Ishikawa (cell line): ENCODE results near the gene PDE3B.

Source experiments
- CREB1 ChIP-seq: IDR thresholded peaks from 2 replicates; pipeline ENCODE4 v1.6.1; 2012; ENCODE audit warnings: low read depth
- EP300 ChIP-seq: IDR thresholded peaks from 2 replicates; pipeline ENCODE4 v1.6.1; 2012; ENCODE audit warnings: borderline replicate concordance
- NFIC ChIP-seq: IDR thresholded peaks from 2 replicates; pipeline ENCODE4 v1.6.1; 2012
- RAD21 ChIP-seq: IDR thresholded peaks from 2 replicates; pipeline ENCODE4 v1.6.1; 2012; ENCODE audit warnings: low read depth
- TAF1 ChIP-seq: IDR thresholded peaks from 2 replicates; pipeline ENCODE4 v1.6.1; 2012; ENCODE audit warnings: low read depth, mild to moderate bottlenecking
- YY1 ChIP-seq: IDR thresholded peaks from 2 replicates; pipeline ENCODE4 v1.6.1; 2012; ENCODE audit warnings: low read depth
- ZBTB7A ChIP-seq: IDR thresholded peaks from 2 replicates; pipeline ENCODE4 v1.6.1; 2012; ENCODE audit warnings: low read depth
- TF ChIP-seq, protein P1 (sequence below): IDR thresholded peaks from 2 replicates; pipeline ENCODE4 v1.6.1; 2012; ENCODE audit warnings: low read depth, mild to moderate bottlenecking

GRCh38 chr11:14916403-14916802 lies 272.8 kb downstream of the PDE3B start:
- no peak for TF ChIP-seq RAD21
- TF ChIP-seq EP300, result no peak
- no peak for TF ChIP-seq NFIC
- TF ChIP-seq, protein P1, sequence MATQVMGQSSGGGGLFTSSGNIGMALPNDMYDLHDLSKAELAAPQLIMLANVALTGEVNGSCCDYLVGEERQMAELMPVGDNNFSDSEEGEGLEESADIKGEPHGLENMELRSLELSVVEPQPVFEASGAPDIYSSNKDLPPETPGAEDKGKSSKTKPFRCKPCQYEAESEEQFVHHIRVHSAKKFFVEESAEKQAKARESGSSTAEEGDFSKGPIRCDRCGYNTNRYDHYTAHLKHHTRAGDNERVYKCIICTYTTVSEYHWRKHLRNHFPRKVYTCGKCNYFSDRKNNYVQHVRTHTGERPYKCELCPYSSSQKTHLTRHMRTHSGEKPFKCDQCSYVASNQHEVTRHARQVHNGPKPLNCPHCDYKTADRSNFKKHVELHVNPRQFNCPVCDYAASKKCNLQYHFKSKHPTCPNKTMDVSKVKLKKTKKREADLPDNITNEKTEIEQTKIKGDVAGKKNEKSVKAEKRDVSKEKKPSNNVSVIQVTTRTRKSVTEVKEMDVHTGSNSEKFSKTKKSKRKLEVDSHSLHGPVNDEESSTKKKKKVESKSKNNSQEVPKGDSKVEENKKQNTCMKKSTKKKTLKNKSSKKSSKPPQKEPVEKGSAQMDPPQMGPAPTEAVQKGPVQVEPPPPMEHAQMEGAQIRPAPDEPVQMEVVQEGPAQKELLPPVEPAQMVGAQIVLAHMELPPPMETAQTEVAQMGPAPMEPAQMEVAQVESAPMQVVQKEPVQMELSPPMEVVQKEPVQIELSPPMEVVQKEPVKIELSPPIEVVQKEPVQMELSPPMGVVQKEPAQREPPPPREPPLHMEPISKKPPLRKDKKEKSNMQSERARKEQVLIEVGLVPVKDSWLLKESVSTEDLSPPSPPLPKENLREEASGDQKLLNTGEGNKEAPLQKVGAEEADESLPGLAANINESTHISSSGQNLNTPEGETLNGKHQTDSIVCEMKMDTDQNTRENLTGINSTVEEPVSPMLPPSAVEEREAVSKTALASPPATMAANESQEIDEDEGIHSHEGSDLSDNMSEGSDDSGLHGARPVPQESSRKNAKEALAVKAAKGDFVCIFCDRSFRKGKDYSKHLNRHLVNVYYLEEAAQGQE, result no peak
- no peak for TF ChIP-seq TAF1
- no peak for TF ChIP-seq CREB1
- TF ChIP-seq ZBTB7A, result no peak
- TF ChIP-seq YY1, result no peak
